ENCODE data around the gene PTDSS2.

GRCh38 chr11:433641-434040 lies 16.4 kb upstream of the PTDSS2 start:
- TF ChIP-seq MXI1 (IDR thresholded peaks at IDR 0.05; ENCODE audit: borderline replicate concordance, low read depth, low read length) (no peak), POLR2A (IDR thresholded peaks at IDR 0.05; ENCODE audit: low read depth, low read length) (no peak), USF2 (IDR thresholded peaks at IDR 0.05; ENCODE audit: low read depth, low read length) (no peak), CTCF (conservative IDR thresholded peaks at IDR 0.05; ENCODE audit: low read depth, low read length) (no peak), RAD21 (IDR thresholded peaks at IDR 0.05; ENCODE audit: low read length) (no peak), CHD1 (IDR thresholded peaks at IDR 0.05; ENCODE audit: low read depth, low read length) (no peak), SMC3 (IDR thresholded peaks at IDR 0.05; ENCODE audit: low read depth, low read length) (no peak), RFX5 (IDR thresholded peaks at IDR 0.05; ENCODE audit: low read depth, low read length) (no peak), MAZ (IDR thresholded peaks at IDR 0.05; ENCODE audit: borderline replicate concordance, low read depth, low read length) (no peak), BHLHE40 (IDR thresholded peaks at IDR 0.05; ENCODE audit: low read depth, low read length) (no peak), CEBPB (IDR thresholded peaks at IDR 0.05; ENCODE audit: low read depth, low read length) (no peak), RCOR1 (IDR thresholded peaks at IDR 0.05; ENCODE audit: insufficient replicate concordance, low read length) (no peak)
